ENCODE data around the gene ITFG2.

ITFG2 gene

GRCh38 chr12:2776129-2776806 is 36.2 kb upstream of the ITFG2 start:
- no peak for ATAC-seq (ENCODE audit: insufficient read depth, low read depth)
- H3K4me3 ChIP-seq (ENCODE audit: low read depth in 1 of 2, low read length in 2 of 2): no peak overlapping the region
- no peak for DNase-seq
- H2AFZ ChIP-seq (ENCODE audit: low read depth, low read length): no peak overlapping the region
- H4K20me1 ChIP-seq (ENCODE audit: insufficient read depth, low read length): peaks cover 3% of the 10 kb centered on the region
- no peaks in the 10 kb centered on the region for H3K79me2 ChIP-seq (ENCODE audit: insufficient read depth, low read length)
- H3K9me3 ChIP-seq (ENCODE audit: insufficient read depth, low read length, severe bottlenecking): no peaks in the 10 kb centered on the region
- no peak overlapping the region for H3K4me2 ChIP-seq (ENCODE audit: insufficient read depth, low read length)
- TF ChIP-seq EZH2 (IDR thresholded peaks at IDR 0.05; ENCODE audit: borderline replicate concordance, low read depth, low read length, severe bottlenecking) (no peak), CTCF (IDR thresholded peaks at IDR 0.05; ENCODE audit: borderline replicate concordance, extremely low read depth, low read length, poor library complexity, severe bottlenecking) (no peak)
- no peaks in the 10 kb centered on the region for H3K27me3 ChIP-seq (ENCODE audit: insufficient read depth, low read length, poor library complexity)
- no peak overlapping the region for H3K9ac ChIP-seq (ENCODE audit: low read depth, low read length)
- no peaks in the 10 kb centered on the region for H3K36me3 ChIP-seq (ENCODE audit: insufficient read depth, low read length)
- no peaks in the 10 kb centered on the region for H3K4me1 ChIP-seq (ENCODE audit: insufficient read depth, low read length)
- H3K27ac ChIP-seq (ENCODE audit: low read length): no peak overlapping the region

GRCh38 chr12:2779281-2779680 is 33.2 kb upstream of the ITFG2 start:
- TF ChIP-seq CTCF (IDR thresholded peaks at IDR 0.05; ENCODE audit: borderline replicate concordance, extremely low read depth, low read length, poor library complexity, severe bottlenecking): no peak
- TF ChIP-seq EZH2 (IDR thresholded peaks at IDR 0.05; ENCODE audit: borderline replicate concordance, low read depth, low read length, severe bottlenecking): no peak
- Histone ChIP-seq H3K4me3 (ENCODE audit: low read depth in 1 of 2, low read length in 2 of 2) (no peak overlapping the region), H3K36me3 (ENCODE audit: insufficient read depth, low read length) (no peaks in the 10 kb centered on the region), H2AFZ (ENCODE audit: low read depth, low read length) (no peak overlapping the region), H3K9me3 (ENCODE audit: insufficient read depth, low read length, severe bottlenecking) (no peaks in the 10 kb centered on the region), H3K9ac (ENCODE audit: low read depth, low read length) (no peak overlapping the region), H4K20me1 (ENCODE audit: insufficient read depth, low read length) (peaks cover 3% of the 10 kb centered on the region; the same call in 1 of the 2 replicates), H3K4me2 (ENCODE audit: insufficient read depth, low read length) (no peak overlapping the region), H3K27me3 (ENCODE audit: insufficient read depth, low read length, poor library complexity) (peaks cover 6% of the 10 kb centered on the region), H3K27ac (ENCODE audit: low read length) (no peak overlapping the region), H3K79me2 (ENCODE audit: insufficient read depth, low read length) (no peaks in the 10 kb centered on the region), H3K4me1 (ENCODE audit: insufficient read depth, low read length) (no peaks in the 10 kb centered on the region)
- DNase-seq (no peak), ATAC-seq (ENCODE audit: insufficient read depth, low read depth) (no peak)

- peaks cover 6% of the 10 kb centered on the region for H3K27me3 ChIP-seq (ENCODE audit: insufficient read depth, low read length, poor library complexity)
- H2AFZ ChIP-seq (ENCODE audit: low read depth, low read length): no peak overlapping the region
- ATAC-seq (ENCODE audit: insufficient read depth, low read depth): peak; percentile 86
- H3K27ac ChIP-seq (ENCODE audit: low read length): no peak overlapping the region
- peak; percentile 81 for TF ChIP-seq CTCF (IDR thresholded peaks at IDR 0.05; ENCODE audit: borderline replicate concordance, extremely low read depth, low read length, poor library complexity, severe bottlenecking)
- no peak for TF ChIP-seq EZH2 (IDR thresholded peaks at IDR 0.05; ENCODE audit: borderline replicate concordance, low read depth, low read length, severe bottlenecking)
- H3K4me1 ChIP-seq (ENCODE audit: insufficient read depth, low read length): no peaks in the 10 kb centered on the region
- no peaks in the 10 kb centered on the region for H3K79me2 ChIP-seq (ENCODE audit: insufficient read depth, low read length)
- H3K9ac ChIP-seq (ENCODE audit: low read depth, low read length): no peak overlapping the region
- no peaks in the 10 kb centered on the region for H3K9me3 ChIP-seq (ENCODE audit: insufficient read depth, low read length, severe bottlenecking)
- no peaks in the 10 kb centered on the region for H3K36me3 ChIP-seq (ENCODE audit: insufficient read depth, low read length)
- peak; percentile 30 for DNase-seq
- H3K4me3 ChIP-seq (ENCODE audit: low read depth in 1 of 2, low read length in 2 of 2): no peak overlapping the region
- H3K4me2 ChIP-seq (ENCODE audit: insufficient read depth, low read length): no peak overlapping the region
- no peaks in the 10 kb centered on the region for H4K20me1 ChIP-seq (ENCODE audit: insufficient read depth, low read length)
Observed at GRCh38 chr12:2783936-2784600, 28.4 kb upstream of the ITFG2 start.

Data from DND-41 (cell line).